Chondrocyte (in vitro differentiated cells): ENCODE results near the gene GPR87. TPM values are rescaled to one million over a fixed set of nuclear protein-coding genes. Genes with fewer than 3 reads are reported as not detected.

Experiments
- DNase-seq: peaks from one replicate; pipeline ENCODE4 v3.0.0; 2021; ENCODE audit warnings: mixed read lengths, low spot score
- H3K27ac Mint-ChIP-seq: one replicate; pipeline ENCODE4 v1.8.0; 2021; ENCODE audit warnings: mild to moderate bottlenecking, moderate library complexity, mixed read lengths; ENCODE audit not compliant: unreplicated experiment
- H3K27me3 Mint-ChIP-seq: 2 replicates; pipeline ENCODE4 v1.8.0; 2021; ENCODE audit warnings: low read depth, mixed read lengths
- H3K36me3 Mint-ChIP-seq: 2 replicates; pipeline ENCODE4 v1.8.0; 2021; ENCODE audit warnings: low read depth, mixed read lengths
- H3K4me1 Mint-ChIP-seq: 2 replicates; pipeline ENCODE4 v1.8.0; 2021; ENCODE audit warnings: low read depth, mild to moderate bottlenecking, mixed read lengths
- H3K4me3 Mint-ChIP-seq: one replicate; pipeline ENCODE4 v1.8.0; 2021; ENCODE audit warnings: mild to moderate bottlenecking, moderate library complexity, mixed read lengths; ENCODE audit not compliant: unreplicated experiment
- H3K9me3 Mint-ChIP-seq: 2 replicates; pipeline ENCODE4 v1.8.0; 2021; ENCODE audit warnings: low read depth, mixed read lengths
- CTCF ChIP-seq: fragments of 200-600 bp; sonication (generic); IDR thresholded peaks from 2 replicates; pipeline ENCODE4 v1.5.0; 2021; ENCODE audit warnings: antibody characterized with exemption, mild to moderate bottlenecking, moderate library complexity
- total RNA-seq: library from RNA; stranded (reverse); gene quantifications from 3 replicates; pipeline ENCODE4 v1.2.1, GENCODE V29; 2021

The GPR87 gene
- total RNA-seq, 1 donor from 2014 or later, result not detected

DNA sequence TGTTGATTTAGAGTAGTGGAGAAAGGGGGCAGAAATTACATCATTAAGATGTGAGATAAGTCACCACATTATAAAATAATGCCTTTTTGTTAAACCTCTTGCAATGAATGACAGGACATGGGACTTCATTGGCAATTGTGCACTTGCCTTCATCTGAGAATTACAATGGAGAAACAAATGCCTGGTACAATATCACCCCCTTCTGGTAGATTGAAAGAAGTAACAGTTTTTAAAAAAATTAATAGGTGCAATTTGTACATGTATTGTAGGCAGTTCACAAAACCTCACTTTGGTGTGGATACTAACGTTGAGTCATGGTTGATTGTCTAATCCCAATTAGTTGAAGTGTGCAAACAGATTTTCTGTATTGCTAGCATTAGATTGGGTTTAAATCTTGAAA lies 33.7 kb downstream of the GPR87 start:
- TF ChIP-seq CTCF, result peak; percentile 92
- H3K27me3 Mint-ChIP-seq, result no peaks in the 10 kb centered on the region
- H3K9me3 Mint-ChIP-seq, result no peaks in the 10 kb centered on the region
- no peak overlapping the region for H3K27ac Mint-ChIP-seq
- no peak for DNase-seq
- H3K36me3 Mint-ChIP-seq, result no peaks in the 10 kb centered on the region
- H3K4me3 Mint-ChIP-seq, result no peak overlapping the region
- peaks cover 11% of the 10 kb centered on the region for H3K4me1 Mint-ChIP-seq

DNA sequence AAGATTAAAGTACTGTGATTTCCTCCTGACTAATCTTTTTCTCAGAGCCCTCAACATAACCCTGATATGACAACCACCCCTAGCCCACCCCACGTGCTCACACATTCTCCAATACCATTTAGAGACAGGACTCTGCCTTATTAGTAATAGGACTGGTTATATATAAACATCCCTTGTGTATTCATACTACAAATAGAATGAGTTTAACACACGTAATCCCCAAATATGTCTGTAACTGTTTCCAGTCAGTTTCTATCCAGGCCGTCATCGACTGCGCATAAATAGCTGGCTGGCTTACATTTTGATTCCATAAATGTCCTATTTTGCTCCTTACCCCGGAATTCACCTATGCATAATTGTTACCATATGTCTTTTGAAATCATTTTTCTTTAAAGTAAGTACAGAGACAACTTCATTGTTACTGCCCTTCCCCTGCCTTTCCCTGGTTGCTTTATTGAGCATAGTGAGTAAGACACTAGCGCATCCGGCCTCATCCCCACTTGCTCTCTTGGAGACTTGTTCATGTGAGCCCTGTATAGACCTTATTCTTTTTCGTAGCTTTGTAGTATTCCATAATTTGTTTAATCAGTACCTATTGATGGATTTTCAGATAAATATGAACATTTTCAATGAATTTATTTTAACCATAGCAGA lies 34.8 kb downstream of the GPR87 start:
- DNase-seq, result no peak

GRCh38 chr3:151278230-151278629 lies 38.4 kb downstream of the GPR87 start, which contains the start of gene P2RY14:
TSS of gene P2RY14 (minus strand) at chr3:151278542. CDS start at chr3:151214316, 64,226 bp downstream.
- Mint-ChIP-seq H3K36me3 (no peaks in the 10 kb centered on the region), H3K4me3 (no peak within 1 kb of the TSS), H3K4me1 (peaks cover 6% of the 10 kb centered on the region), H3K27me3 (no peaks in the 10 kb centered on the region), H3K9me3 (no peaks in the 10 kb centered on the region), H3K27ac (no peak within 1 kb of the TSS)
- DNase-seq, result no peak
- TF ChIP-seq CTCF, result no peak

More for the DNA sequence above, 34.8 kb downstream of the GPR87 start:
- Mint-ChIP-seq H3K36me3 (no peaks in the 10 kb centered on the region), H3K4me3 (no peak overlapping the region), H3K27me3 (no peaks in the 10 kb centered on the region), H3K27ac (no peak overlapping the region), H3K9me3 (no peaks in the 10 kb centered on the region), H3K4me1 (peaks cover 11% of the 10 kb centered on the region)
- no peak for TF ChIP-seq CTCF

DNA sequence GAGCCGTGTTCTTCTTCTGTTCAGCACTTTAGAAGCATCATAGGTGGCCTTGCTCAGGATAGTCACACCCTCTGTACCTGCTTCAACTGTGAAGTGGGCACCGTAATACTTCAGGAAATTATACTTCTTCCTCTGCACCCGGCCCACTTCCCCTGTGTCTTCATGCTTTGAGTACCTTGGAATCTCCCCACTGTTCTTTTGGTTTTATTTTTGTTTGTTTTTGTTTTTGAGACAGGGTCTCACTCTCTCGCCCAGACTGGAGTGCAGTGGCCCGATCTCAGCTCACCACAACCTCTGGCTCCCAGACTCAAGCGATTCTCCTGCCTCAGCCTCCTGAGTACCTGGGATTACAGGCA lies 40.0 kb downstream of the GPR87 start:
- H3K27ac Mint-ChIP-seq, result no peak overlapping the region
- peaks cover 3% of the 10 kb centered on the region for H3K4me1 Mint-ChIP-seq
- no peak overlapping the region for H3K4me3 Mint-ChIP-seq
- DNase-seq, result no peak
- TF ChIP-seq CTCF, result no peak
- H3K36me3 Mint-ChIP-seq, result no peaks in the 10 kb centered on the region
- no peaks in the 10 kb centered on the region for H3K27me3 Mint-ChIP-seq
- no peaks in the 10 kb centered on the region for H3K9me3 Mint-ChIP-seq

- Mint-ChIP-seq H3K4me1 (no peaks in the 10 kb centered on the region), H3K9me3 (no peaks in the 10 kb centered on the region), H3K4me3 (no peak overlapping the region), H3K27me3 (no peaks in the 10 kb centered on the region), H3K36me3 (no peaks in the 10 kb centered on the region), H3K27ac (no peak overlapping the region)
- DNase-seq, result no peak
- TF ChIP-seq CTCF, result no peak
These were observed 40.5 kb downstream of the GPR87 start for GRCh38 chr3:151276038-151276686.
